ENCODE results near the gene ME3. TPM values are rescaled to one million over a fixed set of nuclear protein-coding genes. Genes with fewer than 3 reads are reported as not detected.
A peak's percentile ranks its signal among the peaks of the same experiment; 100 is the strongest.

The ME3 gene
- total RNA-seq, 1 experiment from 2014 or later = 0.83 TPM

DNA sequence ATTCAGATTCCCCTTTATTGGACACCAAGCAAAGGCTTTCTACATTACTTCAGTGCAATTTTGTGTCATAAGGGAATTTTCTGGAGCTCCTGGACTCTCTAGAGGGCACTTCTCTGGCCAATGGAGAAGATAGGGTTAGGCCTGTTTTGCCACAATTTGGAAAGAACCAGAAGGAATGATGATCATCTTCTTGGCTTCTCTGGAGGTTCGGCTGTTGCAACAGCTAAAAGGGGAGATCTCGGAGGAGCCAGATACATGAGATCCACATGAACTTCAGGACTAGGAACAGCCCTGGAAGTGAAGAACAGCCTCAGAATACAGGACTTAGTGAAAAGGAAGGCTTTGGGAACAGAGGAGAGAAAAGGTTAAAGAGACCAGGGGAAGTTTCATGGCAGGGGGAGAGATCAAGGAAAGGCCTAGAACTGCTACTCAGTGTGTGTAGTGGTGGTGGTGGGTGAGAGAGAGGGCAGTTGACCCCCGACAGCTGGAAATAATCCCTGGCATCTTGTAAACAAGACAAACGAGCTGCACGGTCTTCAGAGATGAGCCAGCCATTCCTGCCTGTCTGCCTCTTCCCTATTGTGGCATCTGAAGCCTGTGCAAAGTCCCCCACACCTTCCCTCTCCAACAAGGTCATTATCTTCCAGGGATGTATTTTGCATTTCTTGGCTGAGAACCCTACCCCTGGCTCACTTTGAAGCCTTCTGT is 214.0 kb downstream of the ME3 start:
- Histone ChIP-seq H3K4me3 (ENCODE audit: insufficient read depth, low read depth, low read length) (no peak overlapping the region), H3K27me3 (ENCODE audit: control insufficient read depth, insufficient read depth, low read length) (no peaks in the 10 kb centered on the region), H3K36me3 (replicated peaks; ENCODE audit: control insufficient read depth, insufficient read depth, low read length) (no peaks in the 10 kb centered on the region)
- DNase-seq = no peak

DNA sequence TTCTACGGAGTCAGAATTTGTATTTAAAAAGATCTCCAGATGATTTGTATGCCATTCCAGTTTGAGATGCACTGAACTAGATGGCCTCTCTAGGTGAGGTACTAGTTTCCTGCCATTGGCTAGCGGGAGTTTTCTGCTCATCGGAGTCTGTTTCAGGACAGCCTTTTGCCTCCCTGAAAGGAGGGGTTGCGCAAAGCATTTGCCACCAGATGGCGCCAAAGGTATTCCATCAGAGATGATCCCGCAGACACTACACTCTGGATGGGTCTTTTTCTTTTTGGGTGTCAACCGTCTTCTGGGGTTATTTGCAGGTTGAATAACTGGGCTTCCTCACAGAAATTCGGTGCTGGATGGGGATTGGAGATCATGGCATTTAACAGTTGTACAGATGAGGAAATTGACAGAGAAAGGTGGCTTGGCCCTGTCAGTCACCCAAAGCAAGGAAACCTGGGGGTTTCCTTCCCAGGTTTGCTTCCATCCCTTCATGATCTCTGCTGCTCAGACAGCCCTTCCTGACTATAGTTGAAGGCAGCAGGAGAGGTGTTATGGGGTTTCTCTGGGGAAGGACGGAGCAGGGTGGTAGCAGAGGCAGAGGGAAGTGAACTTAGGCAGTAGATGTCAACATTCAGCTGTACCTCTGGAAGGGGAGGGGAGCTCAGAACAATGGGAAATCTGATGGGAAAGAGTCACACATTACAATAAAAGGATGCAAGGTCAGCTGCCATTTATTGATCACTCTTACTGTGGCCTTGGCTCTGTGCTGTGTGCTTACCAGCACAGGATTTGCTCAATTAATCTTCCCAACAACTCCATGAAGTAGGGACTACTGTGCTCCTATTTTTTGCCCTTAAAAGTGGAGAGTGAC is 216.1 kb downstream of the ME3 start:
- H3K27me3 ChIP-seq (ENCODE audit: control insufficient read depth, insufficient read depth, low read length) = no peaks in the 10 kb centered on the region
- H3K36me3 ChIP-seq (replicated peaks; ENCODE audit: control insufficient read depth, insufficient read depth, low read length) = no peaks in the 10 kb centered on the region
- DNase-seq = peak; percentile 84
- no peak overlapping the region for H3K4me3 ChIP-seq (ENCODE audit: insufficient read depth, low read depth, low read length)

DNA sequence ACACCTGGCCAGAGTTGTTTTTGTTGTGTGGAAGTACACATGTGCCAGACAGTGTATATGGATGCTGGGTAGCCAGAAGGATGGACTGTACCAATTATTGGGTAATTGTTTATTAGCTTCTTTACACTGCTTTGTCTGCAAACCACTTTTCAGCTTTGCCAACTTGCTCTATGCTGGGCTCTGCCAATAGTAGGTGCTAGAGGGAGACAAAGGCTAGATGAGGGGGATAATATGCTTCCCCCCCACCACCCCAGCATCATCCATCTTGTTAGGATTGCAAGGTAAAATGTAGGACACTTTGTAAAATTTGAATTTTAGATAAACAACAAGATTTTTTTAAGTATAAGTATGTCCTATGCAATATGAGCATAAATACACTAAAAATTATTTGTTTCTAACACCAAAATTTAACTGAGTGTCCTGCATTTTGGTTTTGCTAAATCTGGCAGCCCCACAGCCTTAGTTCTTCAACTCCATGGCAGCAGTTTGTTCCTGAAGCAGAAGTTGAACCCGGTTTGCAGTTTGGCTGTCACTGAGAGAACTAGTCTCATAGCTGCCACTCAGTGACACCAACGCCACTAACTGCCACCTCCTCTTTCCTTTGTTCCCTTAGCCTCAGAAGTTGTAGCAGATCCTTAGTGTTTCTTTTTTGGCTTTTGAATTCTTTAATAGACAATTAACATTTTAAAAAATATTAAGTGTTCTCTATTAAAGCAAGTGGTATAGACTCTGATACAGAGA is 219.0 kb downstream of the ME3 start:
- no peak overlapping the region for H3K4me3 ChIP-seq (ENCODE audit: insufficient read depth, low read depth, low read length)
- no peaks in the 10 kb centered on the region for H3K27me3 ChIP-seq (ENCODE audit: control insufficient read depth, insufficient read depth, low read length)
- no peaks in the 10 kb centered on the region for H3K36me3 ChIP-seq (replicated peaks; ENCODE audit: control insufficient read depth, insufficient read depth, low read length)
- peak; percentile 38 for DNase-seq

DNA sequence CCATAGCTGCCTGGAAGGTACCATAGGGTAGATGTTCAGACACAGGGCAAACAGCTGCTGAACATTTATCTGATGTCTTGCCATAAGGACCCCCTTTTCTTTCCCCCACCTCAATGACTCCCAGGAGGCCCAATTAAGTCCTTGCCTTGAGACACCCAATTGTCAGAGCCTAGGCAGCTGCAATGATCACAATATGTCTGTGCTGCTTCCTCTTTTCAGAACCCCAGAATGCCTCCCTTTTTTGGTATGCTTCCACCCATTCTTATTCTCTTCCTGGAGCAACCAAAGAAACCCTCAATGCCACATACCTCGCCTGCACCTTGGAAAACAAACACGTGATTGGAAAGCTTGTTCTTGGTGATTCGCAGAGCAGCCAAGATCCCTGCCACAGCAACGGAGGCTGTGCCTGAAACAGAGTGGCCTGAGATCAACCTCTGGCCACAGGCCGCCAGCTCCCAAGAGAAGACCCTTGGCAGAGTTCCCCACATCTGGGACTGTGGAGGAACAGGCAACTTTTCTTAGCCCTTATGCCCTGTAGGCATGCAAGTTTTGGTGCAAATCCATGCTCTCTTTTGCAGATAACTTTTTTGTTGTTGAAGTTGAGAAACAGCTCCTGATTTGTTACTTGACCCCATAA is 222.3 kb downstream of the ME3 start:
- no peak overlapping the region for H3K4me3 ChIP-seq (ENCODE audit: insufficient read depth, low read depth, low read length)
- DNase-seq = no peak
- no peaks in the 10 kb centered on the region for H3K27me3 ChIP-seq (ENCODE audit: control insufficient read depth, insufficient read depth, low read length)
- no peaks in the 10 kb centered on the region for H3K36me3 ChIP-seq (replicated peaks; ENCODE audit: control insufficient read depth, insufficient read depth, low read length)

DNA sequence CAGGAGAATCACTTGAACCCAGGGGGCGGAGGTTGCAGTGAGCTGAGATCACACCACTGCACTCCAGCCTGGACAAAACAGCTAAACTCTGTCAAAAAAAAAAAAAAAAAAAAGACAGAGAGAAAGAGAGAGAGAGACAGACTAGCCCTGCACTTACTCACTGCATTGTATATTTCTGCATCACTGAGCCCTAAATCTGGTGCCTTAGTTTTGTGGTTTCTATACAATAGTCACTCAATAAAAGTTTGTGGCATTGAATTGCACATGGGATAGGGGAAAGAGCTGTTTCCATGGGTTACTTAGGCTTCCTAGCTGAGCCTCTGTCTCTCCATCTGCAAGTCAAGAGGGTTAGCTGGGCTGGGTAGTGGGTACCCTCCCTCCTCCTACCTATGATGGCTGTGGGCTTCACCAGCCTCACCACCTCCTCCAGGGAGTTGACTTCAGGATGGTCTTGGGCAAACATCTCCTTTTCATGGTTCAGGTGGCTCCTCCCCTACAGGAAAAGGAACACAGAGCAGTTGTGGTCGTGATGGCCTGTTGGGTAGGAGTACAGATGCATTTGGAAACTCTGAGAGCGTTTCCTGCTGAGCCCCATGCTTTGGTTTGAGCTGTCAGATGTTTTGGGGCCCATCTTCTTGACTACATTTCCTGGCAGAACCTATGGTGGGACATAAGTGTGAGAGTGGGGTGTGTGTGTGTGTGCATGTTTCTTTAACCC is 224.5 kb downstream of the ME3 start:
- H3K27me3 ChIP-seq (ENCODE audit: control insufficient read depth, insufficient read depth, low read length) = no peaks in the 10 kb centered on the region
- H3K36me3 ChIP-seq (replicated peaks; ENCODE audit: control insufficient read depth, insufficient read depth, low read length) = no peaks in the 10 kb centered on the region
- no peak for DNase-seq
- no peak overlapping the region for H3K4me3 ChIP-seq (ENCODE audit: insufficient read depth, low read depth, low read length)

DNA sequence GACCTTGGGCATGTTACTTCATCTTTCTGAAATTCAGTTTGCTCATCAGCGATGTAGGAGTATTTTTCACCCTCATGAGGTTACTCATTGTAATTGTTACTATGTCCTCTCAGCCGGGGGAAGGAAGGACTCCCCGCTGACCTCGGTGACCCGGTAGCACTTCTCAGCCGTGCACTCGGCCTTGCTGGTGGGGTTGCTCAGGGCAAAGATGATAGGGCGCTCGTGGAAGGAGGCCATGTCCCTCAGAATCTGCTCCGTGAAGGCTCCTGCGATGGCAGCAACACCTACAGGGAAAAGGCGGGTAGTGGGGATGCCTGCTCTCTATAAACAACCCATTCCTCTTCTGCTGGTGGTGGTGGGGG is 225.5 kb downstream of the ME3 start:
- no peaks in the 10 kb centered on the region for H3K27me3 ChIP-seq (ENCODE audit: control insufficient read depth, insufficient read depth, low read length)
- no peak for DNase-seq
- H3K36me3 ChIP-seq (replicated peaks; ENCODE audit: control insufficient read depth, insufficient read depth, low read length) = no peaks in the 10 kb centered on the region
- H3K4me3 ChIP-seq (ENCODE audit: insufficient read depth, low read depth, low read length) = no peak overlapping the region

DNA sequence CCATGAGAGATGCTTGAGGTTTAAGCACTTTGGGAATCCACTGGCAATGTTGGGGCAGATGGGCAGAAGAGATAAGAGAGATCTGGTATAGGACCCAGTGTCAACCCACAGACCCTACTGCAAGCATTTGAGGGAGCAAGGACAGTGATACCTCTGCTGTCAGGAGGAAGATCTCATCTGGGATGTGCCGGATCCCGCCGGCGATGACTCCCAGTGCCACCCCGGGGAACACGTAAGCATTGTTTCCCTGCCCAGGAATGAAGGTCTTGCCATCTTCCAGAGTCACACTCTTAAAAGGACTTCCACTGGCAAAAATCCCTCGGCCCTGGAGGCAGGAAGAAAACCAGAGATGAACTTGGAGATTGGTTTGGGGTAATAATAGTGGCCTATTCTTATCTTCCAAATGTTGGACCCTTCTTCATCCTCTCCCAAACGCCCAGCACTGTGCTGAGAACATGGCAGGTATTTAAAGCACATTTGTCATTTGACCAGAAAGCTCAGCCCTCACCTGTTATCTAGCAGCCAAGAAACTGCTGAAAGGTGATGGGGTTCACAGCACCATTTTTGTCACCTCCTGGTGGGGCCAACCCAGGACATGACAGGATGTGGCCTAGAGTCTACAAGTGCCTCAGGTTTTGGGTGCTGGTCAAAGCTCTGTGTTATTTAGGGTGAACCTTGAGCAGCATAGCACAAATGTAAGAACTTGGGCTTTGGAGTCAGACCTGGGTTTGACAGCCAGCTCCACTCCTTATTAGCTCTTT is 226.1 kb downstream of the ME3 start:
- Histone ChIP-seq H3K4me3 (ENCODE audit: insufficient read depth, low read depth, low read length) (no peak overlapping the region), H3K27me3 (ENCODE audit: control insufficient read depth, insufficient read depth, low read length) (no peaks in the 10 kb centered on the region), H3K36me3 (replicated peaks; ENCODE audit: control insufficient read depth, insufficient read depth, low read length) (no peaks in the 10 kb centered on the region)
- no peak for DNase-seq

DNA sequence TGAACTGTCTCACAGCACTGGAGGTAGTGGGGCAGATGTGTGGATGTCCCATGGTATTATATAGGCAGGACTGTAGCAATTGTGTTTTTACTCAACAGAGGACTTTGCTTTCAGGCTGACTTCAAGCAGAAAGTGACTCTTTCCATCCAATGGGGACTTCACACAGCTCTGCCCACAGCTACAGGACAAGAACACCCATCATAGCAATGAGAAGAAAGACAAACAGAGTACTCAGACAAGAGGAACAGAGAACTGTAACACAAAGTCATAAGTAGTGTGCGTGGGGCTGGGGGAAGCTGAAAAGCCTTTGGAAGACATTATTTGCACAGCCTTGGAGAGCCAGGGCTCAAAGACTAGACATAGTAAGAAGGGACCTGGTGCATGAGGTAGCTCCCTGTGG is 227.4 kb downstream of the ME3 start:
- H3K36me3 ChIP-seq (replicated peaks; ENCODE audit: control insufficient read depth, insufficient read depth, low read length) = no peaks in the 10 kb centered on the region

DNA sequence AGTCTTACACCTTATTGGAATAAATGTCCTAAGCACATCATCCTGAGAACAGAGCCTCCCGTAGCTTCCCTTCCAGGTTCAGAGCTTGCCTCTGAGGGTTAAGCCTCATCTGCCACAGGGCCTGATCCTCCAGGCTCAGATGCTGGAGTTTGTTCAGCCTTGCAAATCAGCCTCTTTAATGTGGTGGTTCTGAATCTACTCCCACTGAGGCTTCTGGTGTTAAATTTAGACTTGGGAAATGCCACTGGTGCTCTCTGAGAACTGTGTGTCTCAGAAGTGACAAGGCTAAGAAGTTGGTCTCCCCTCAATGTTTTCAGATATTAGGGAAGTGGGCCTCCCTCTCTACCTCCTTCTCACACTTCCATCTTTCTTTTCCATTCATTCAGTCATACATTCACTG is 229.0 kb downstream of the ME3 start:
- no peak for DNase-seq
- Histone ChIP-seq H3K4me3 (ENCODE audit: insufficient read depth, low read depth, low read length) (no peak overlapping the region), H3K27me3 (ENCODE audit: control insufficient read depth, insufficient read depth, low read length) (no peaks in the 10 kb centered on the region), H3K36me3 (replicated peaks; ENCODE audit: control insufficient read depth, insufficient read depth, low read length) (no peaks in the 10 kb centered on the region)

More for the DNA sequence above, 227.4 kb downstream of the ME3 start:
- Histone ChIP-seq H3K27me3 (ENCODE audit: control insufficient read depth, insufficient read depth, low read length) (no peaks in the 10 kb centered on the region), H3K4me3 (ENCODE audit: insufficient read depth, low read depth, low read length) (no peak overlapping the region)
- DNase-seq = no peak

DNA sequence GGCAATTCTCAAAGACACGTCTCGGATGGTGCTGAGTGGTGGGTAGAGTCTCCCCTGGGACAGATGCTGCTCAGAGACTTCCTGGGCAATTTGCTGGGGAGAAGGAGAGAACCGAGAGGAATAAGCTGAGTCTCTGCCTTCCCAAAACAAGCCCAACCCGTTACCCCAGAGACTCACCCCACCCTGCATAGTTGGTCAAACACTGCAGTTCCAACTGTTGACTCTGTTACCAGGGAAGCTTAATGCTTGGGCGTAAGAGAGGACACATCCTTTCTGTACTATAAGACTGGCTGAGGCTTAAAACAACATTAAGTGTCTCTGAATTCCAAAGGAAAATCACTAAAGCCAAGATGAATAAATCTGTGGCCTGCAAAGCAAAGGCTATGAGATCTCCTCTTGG is 229.6 kb downstream of the ME3 start:
- H3K36me3 ChIP-seq (replicated peaks; ENCODE audit: control insufficient read depth, insufficient read depth, low read length) = no peaks in the 10 kb centered on the region
- DNase-seq = no peak
- H3K27me3 ChIP-seq (ENCODE audit: control insufficient read depth, insufficient read depth, low read length) = no peaks in the 10 kb centered on the region
- no peak overlapping the region for H3K4me3 ChIP-seq (ENCODE audit: insufficient read depth, low read depth, low read length)

DNA sequence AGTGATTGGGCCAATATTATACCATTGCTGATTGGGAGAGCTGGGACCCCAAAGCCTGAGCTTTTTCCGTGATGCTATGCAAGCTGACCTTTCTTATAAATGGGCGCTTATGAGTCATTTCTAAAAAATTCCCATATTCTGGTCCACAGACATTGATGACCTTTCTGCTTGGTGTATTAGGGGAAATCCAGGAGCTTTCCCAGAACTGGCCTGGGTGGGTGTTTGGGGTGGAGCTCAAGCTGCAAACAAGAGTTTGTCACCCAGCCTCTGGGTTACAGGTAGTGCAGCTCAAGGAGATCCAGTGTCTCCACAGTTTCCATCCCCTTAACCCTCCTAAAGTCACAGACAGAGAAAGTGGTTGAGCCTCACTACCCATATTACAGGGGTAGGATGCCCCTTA is 230.0 kb downstream of the ME3 start:
- no peak for DNase-seq
- H3K4me3 ChIP-seq (ENCODE audit: insufficient read depth, low read depth, low read length) = no peak overlapping the region
- no peaks in the 10 kb centered on the region for H3K36me3 ChIP-seq (replicated peaks; ENCODE audit: control insufficient read depth, insufficient read depth, low read length)
- no peaks in the 10 kb centered on the region for H3K27me3 ChIP-seq (ENCODE audit: control insufficient read depth, insufficient read depth, low read length)

DNA sequence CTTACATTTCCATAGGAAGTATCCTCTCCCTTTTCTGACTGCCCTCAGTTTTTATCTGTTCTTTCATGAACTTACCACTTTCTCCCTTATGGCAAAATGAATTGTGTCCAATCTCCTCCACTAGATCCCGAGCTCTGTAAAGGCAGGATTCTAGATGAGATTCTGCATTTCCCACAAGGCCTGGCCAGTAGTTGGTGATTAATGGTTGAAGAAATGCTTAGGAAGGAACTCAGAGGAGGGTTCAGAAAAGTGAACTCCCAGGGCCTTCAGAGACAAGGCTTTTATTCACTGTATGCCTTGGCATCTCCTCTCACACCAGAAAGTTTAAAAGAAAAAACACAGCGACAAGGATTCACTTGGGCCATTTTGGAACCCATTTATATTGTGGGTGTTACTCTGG is 231.6 kb downstream of the ME3 start:
- no peak for DNase-seq
- H3K36me3 ChIP-seq (replicated peaks; ENCODE audit: control insufficient read depth, insufficient read depth, low read length) = no peaks in the 10 kb centered on the region
- no peak overlapping the region for H3K4me3 ChIP-seq (ENCODE audit: insufficient read depth, low read depth, low read length)
- H3K27me3 ChIP-seq (ENCODE audit: control insufficient read depth, insufficient read depth, low read length) = no peaks in the 10 kb centered on the region

DNA sequence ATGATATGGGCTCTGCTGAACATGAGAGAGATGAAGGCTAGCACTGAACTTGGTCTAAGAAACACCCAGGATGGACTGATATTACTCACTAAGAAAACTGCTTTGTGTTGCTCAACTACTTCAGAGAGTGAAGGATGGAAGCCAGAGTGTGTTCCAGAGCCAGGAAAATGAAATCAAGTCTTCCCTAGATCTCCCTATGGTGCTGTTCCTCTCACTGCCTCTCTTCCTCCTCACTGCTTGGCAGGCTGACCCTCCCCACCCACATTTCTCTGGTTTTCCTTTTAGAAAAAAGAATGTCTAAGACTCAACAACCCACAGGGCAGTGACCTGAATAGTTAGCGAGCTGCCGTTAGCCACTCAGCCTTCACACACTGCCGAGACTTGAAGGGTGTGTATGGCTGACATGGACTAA is 232.1 kb downstream of the ME3 start:
- no peaks in the 10 kb centered on the region for H3K36me3 ChIP-seq (replicated peaks; ENCODE audit: control insufficient read depth, insufficient read depth, low read length)
- H3K27me3 ChIP-seq (ENCODE audit: control insufficient read depth, insufficient read depth, low read length) = no peaks in the 10 kb centered on the region
- DNase-seq = no peak
- no peak overlapping the region for H3K4me3 ChIP-seq (ENCODE audit: insufficient read depth, low read depth, low read length)
